Nephron (organoid): ENCODE data around the gene ERP44.
A peak's percentile ranks its signal among the peaks of the same experiment; 100 is the strongest.

ENCODE experiments used
- H3K27ac Mint-ChIP-seq, 3 experiments: 2 replicates each; pipeline ENCODE4 v1.8.0; 2020; ENCODE audit warnings: mixed read lengths in 3 of 3, mild to moderate bottlenecking in 2 of 3, moderate library complexity in 1 of 3
- H3K27me3 Mint-ChIP-seq: 2 replicates; pipeline ENCODE4 v1.8.0; 2021; ENCODE audit warnings: low read depth, mild to moderate bottlenecking, moderate library complexity, mixed read lengths
- H3K36me3 Mint-ChIP-seq: 2 replicates; pipeline ENCODE4 v1.8.0; 2020; ENCODE audit warnings: low read depth, mixed read lengths
- H3K4me1 Mint-ChIP-seq: 2 replicates; pipeline ENCODE4 v1.8.0; 2020; ENCODE audit warnings: mixed read lengths
- H3K4me3 Mint-ChIP-seq, 3 experiments: 2 replicates each; pipeline ENCODE4 v1.8.0; 2020; ENCODE audit warnings: mild to moderate bottlenecking in 3 of 3, mixed read lengths in 3 of 3, moderate library complexity in 2 of 3
- H3K9me3 Mint-ChIP-seq: 2 replicates; pipeline ENCODE4 v1.8.0; 2020; ENCODE audit warnings: mixed read lengths
- CTCF ChIP-seq, 3 experiments: fragments of 200-600 bp; sonication (generic); IDR thresholded peaks; one replicate each; pipeline ENCODE4 v1.5.0; 2021; ENCODE audit warnings: antibody characterized with exemption in 3 of 3; ENCODE audit not compliant: unreplicated experiment in 3 of 3

The ERP44 gene

GRCh38 chr9:100117316-100117715 lies 18.5 kb upstream of the ERP44 start:
- Mint-ChIP-seq H3K9me3 (peaks cover 3% of the 10 kb centered on the region), H3K36me3 (peaks cover 43% of the 10 kb centered on the region), H3K4me3 (no peak overlapping the region), H3K27ac (no peak overlapping the region), H3K27me3 (no peaks in the 10 kb centered on the region), H3K4me1 (no peaks in the 10 kb centered on the region)
- TF ChIP-seq CTCF (IDR thresholded peaks at IDR 0.05; ENCODE audit: unreplicated experiment in 3 of 3), result no peak

DNA sequence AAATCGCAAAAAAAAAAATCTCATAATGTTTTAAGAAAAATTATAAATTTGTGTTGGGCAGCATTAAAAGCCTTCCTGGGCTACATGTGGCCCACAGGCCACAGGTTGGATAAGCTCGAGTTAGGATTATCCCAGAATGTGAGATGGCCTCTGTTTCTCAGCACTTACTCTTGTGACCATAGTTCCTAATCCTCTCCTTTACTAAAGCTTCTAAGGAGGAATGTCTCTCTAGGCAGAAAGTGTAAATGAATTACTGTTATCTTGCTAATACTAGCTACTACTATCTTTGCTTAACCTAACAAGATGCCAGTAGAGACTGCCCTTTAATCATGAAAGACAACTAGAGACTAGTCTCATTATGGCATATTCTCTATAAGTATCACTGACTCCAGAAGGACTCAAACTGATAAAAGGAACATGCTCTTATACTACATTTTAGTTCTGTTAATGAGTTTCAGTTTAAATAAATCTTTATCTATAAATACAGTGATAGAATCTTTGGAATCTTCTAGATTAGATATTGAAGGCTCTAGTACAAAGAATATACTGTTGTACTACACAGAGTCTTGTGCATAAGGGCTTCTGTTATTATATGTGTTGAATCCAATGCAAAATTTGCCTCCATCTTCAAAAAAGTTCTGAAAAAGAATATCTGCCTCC lies 14.0 kb upstream of the ERP44 start:
- H3K27me3 Mint-ChIP-seq, result no peaks in the 10 kb centered on the region
- no peak overlapping the region for H3K4me3 Mint-ChIP-seq
- H3K36me3 Mint-ChIP-seq, result peaks cover 27% of the 10 kb centered on the region
- H3K9me3 Mint-ChIP-seq, result no peaks in the 10 kb centered on the region
- H3K4me1 Mint-ChIP-seq, result peaks cover 16% of the 10 kb centered on the region
- TF ChIP-seq CTCF (IDR thresholded peaks at IDR 0.05; ENCODE audit: unreplicated experiment in 3 of 3), result no peak
- no peak overlapping the region for H3K27ac Mint-ChIP-seq

GRCh38 chr9:100111235-100111634 lies 12.4 kb upstream of the ERP44 start:
- H3K27ac Mint-ChIP-seq, result peak overlapping the region; percentile 3 to 53 (median 18)
- TF ChIP-seq CTCF (IDR thresholded peaks at IDR 0.05; ENCODE audit: unreplicated experiment in 3 of 3), result no peak
- peaks cover 16% of the 10 kb centered on the region for H3K4me1 Mint-ChIP-seq
- no peaks in the 10 kb centered on the region for H3K9me3 Mint-ChIP-seq
- peaks cover 27% of the 10 kb centered on the region for H3K36me3 Mint-ChIP-seq
- peak overlapping the region in 1 of 3 experiments; percentile 53 for H3K4me3 Mint-ChIP-seq
- no peaks in the 10 kb centered on the region for H3K27me3 Mint-ChIP-seq

- Mint-ChIP-seq H3K4me3 (no peak overlapping the region), H3K9me3 (no peaks in the 10 kb centered on the region), H3K27ac (no peak overlapping the region), H3K4me1 (peaks cover 16% of the 10 kb centered on the region), H3K27me3 (no peaks in the 10 kb centered on the region), H3K36me3 (peaks cover 16% of the 10 kb centered on the region)
- no peak for TF ChIP-seq CTCF (IDR thresholded peaks at IDR 0.05; ENCODE audit: unreplicated experiment in 3 of 3)
These were observed 9.8 kb upstream of the ERP44 start for GRCh38 chr9:100108559-100108958.

DNA sequence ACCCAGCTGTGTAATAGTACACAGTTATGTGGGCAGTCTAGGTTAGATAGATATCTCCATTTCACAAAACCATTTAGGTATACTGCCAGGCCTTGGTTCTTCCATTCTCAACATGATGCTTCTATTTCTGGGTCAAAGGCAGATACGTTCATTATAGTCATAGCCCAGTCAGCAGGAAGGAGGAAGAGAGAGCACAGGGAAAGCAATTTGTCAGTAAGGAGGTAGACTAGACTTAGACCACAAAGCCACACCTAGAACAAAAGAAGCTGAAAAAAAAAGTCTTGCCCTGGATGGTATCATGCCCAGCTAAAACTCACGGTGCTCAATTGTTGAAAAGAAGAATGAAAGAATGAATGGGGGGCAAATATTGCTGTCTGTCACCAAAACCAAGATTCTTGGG lies 7.8 kb upstream of the ERP44 start:
- Mint-ChIP-seq H3K27me3 (no peaks in the 10 kb centered on the region), H3K36me3 (peaks cover 20% of the 10 kb centered on the region), H3K27ac (no peak overlapping the region), H3K4me3 (no peak overlapping the region), H3K4me1 (peaks cover 14% of the 10 kb centered on the region), H3K9me3 (no peaks in the 10 kb centered on the region)
- no peak for TF ChIP-seq CTCF (IDR thresholded peaks at IDR 0.05; ENCODE audit: unreplicated experiment in 3 of 3)

DNA sequence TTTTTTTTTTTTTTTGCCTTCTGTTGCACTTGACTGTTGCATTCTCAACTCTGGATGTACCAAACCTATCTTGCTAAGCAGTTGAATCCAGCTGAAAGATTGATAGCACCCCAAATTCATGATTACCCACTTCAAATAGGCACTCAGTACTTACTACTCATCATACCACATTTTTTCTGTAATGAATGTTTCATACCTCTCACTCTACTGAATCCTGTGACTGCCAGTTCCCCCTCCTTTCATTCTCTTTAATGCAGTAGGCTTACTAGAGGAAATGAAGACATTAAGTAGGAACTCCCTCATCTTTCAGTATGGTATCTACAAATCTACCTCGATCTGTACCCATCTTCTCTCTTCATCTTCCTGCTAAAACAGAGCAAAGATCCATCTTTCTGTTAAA lies 7.1 kb upstream of the ERP44 start:
- Mint-ChIP-seq H3K27ac (no peak overlapping the region), H3K9me3 (no peaks in the 10 kb centered on the region), H3K27me3 (no peaks in the 10 kb centered on the region), H3K4me3 (no peak overlapping the region), H3K4me1 (peaks cover 7% of the 10 kb centered on the region), H3K36me3 (peaks cover 19% of the 10 kb centered on the region)
- TF ChIP-seq CTCF (IDR thresholded peaks at IDR 0.05; ENCODE audit: unreplicated experiment in 3 of 3), result no peak
